Ovary (tissue), 9 donors: ENCODE results near the gene PDIA2. TPM values are rescaled to one million over a fixed set of nuclear protein-coding genes. Genes with fewer than 3 reads are reported as not detected.
"Not testable (repeated sequence)": the region's sequence is repeated elsewhere in the genome, so short reads cannot be mapped to it uniquely, and the experiment has no call there.

Experiments
- DNase-seq, 5 donors: peaks; one replicate each; pipeline ENCODE4 v3.0.0-alpha.2; 2019 to 2020
- H3K27ac ChIP-seq, 2 donors: fragments of 200-600 bp; one replicate each; pipeline versions ENCODE4 v1.5.1 to v1.8.0; 2019 to 2022
- H3K27me3 ChIP-seq: fragments of 200-600 bp; one replicate; pipeline ENCODE4 v1.8.0; 2022
- H3K36me3 ChIP-seq: fragments of 200-600 bp; sonication (generic); one replicate; pipeline ENCODE4 v1.5.1; 2019
- H3K4me1 ChIP-seq: one replicate; pipeline ENCODE4 v1.8.1; 2013; ENCODE audit warnings: mild to moderate bottlenecking, moderate library complexity; ENCODE audit not compliant: insufficient read depth
- H3K4me3 ChIP-seq: fragments of 200-600 bp; sonication (generic); one replicate; pipeline ENCODE4 v1.5.1; 2017
- H3K9me3 ChIP-seq, 2 donors: fragments of 200-600 bp in 1 of 2; sonication (generic) in 1 of 2; one replicate each; pipeline versions ENCODE4 v1.5.1 to v1.8.1; 2013 to 2019; ENCODE audit warnings: mild to moderate bottlenecking in 1 of 2, moderate library complexity in 1 of 2
- CTCF ChIP-seq, 3 donors: fragments of 450-650 bp in 2 of 3; fragments of 200-600 bp in 1 of 3; IDR thresholded peaks; one replicate each; pipeline versions ENCODE4 v1.5.1 to v1.8.0; 2016 to 2022; ENCODE audit warnings: antibody characterized with exemption in 3 of 3, mild to moderate bottlenecking in 1 of 3
- EP300 ChIP-seq: sonication (generic); formaldehyde crosslinking; IDR thresholded peaks from one replicate; pipeline ENCODE4 v1.6.1; 2017; ENCODE audit warnings: antibody characterized with exemption
- POLR2A ChIP-seq: fragments of 450-650 bp; IDR thresholded peaks from one replicate; pipeline ENCODE4 v1.6.1; 2017; ENCODE audit warnings: antibody characterized with exemption, mild to moderate bottlenecking, moderate library complexity
- WGBS, 3 donors: extraction: QIAGEN DNeasy Blood & Tissue Kit in 1 of 3; methylation state at CpG; one replicate each; pipeline versions ENCODE4 v1.1.5 to v1.1.7; 2013 to 2017; 5-methylcytosine and 5-hydroxymethylcytosine counted together
- intact Hi-C, 4 donors: fragments of 100-400 bp; cut with DNase I; formaldehyde crosslinking; loops; one replicate each; pipeline versions ENCODE4 v1.11.0 to v1.15.1; 2022 to 2023
- polyA plus RNA-seq, 2 donors: library from polyadenylated mRNA; stranded (reverse); fragments of 200-250 nt in 1 of 2; fragments of 350-450 nt in 1 of 2; fragmentation: Illumina TruSeq in 1 of 2; extraction: RNeasy Lipid Tissue Mini Kit (QIAGEN cat#74804) in 1 of 2; gene quantifications; one replicate each; pipeline ENCODE4 v1.2.3, GENCODE V29; 2013 to 2014
- total RNA-seq, 7 donors: library from RNA; depleted of rRNA in 2 of 7; stranded (reverse); fragments of >200 nt in 2 of 7; fragmentation: NEBNext Ultra II Directional in 3 of 7; extraction: Animal tissue kit (Norgen Biotek cat#: 25700) in 3 of 7; gene quantifications; one replicate each; pipeline versions ENCODE4 v1.1.0 to v1.2.4, GENCODE V29; 2016 to 2023
- donor health status: DM: no; HTN: no; CAD: no; lungs with moderate emphysema.
- donor health status: DM: no; HTN: no; CAD: no.
- donor health status: Bipolar disorder and iron deficiency.
- donor health status: DM: yes; HTN: yes; CAD: no.
- donor health status: DM: no; HTN: no; CAD: no.
- donor health status: DM: yes; HTN: yes; CAD: no.

Gene PDIA2
- total and polyA plus RNA-seq, 9 donors = 0.04 to 0.92 (median 0.32) TPM; not detected in 5

- no peak for DNase-seq
- Histone ChIP-seq H3K27ac (no peak overlapping the region), H3K36me3 (no peaks in the 10 kb centered on the region), H3K27me3 (no peaks in the 10 kb centered on the region), H3K9me3 (no peaks in the 10 kb centered on the region), H3K4me3 (no peak overlapping the region), H3K4me1 (peaks cover 8% of the 10 kb centered on the region)
- WGBS, 3 donors = 91 to 93% (median 93%) methylated on average over 22 to 23 of the region's 23 CpGs
- no peak for TF ChIP-seq CTCF (IDR thresholded peaks at IDR 0.05)
- TF ChIP-seq POLR2A = no peak
- intact Hi-C loops = no loop called here
These were observed 18.5 kb upstream of the PDIA2 start for GRCh38 chr16:264440-264951.

DNA sequence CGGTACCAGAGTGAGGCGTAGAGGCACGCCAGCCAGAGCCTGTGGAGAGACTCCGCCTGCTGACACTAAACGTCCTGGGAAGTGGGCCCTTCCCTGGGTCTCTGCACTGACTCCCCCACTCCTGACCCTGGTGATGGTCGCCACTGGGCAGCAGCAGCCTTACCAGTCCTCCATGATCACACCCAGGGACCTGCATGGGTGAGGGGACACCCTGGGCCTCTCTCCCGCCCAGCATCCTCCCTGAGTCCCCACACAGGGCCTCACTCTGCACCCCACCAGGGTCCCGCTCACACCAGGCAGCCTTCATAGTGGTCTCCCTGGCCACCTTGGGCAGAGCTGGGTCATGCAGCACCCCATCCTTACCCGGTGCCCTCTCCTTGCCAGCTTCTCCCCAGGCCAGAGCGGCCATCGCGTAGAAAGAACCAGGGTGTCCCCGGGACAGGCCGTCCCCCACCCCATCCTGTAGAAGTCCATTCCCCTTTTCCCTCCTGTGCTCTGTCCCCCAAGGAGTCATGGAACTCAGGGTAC is 17.9 kb upstream of the PDIA2 start:
- no peaks in the 10 kb centered on the region for H3K27me3 ChIP-seq
- no peak for DNase-seq
- intact Hi-C loops = no loop called here
- 86 to 89% (median 88%) methylated on average over 13 to 14 of the region's 14 CpGs for WGBS, 3 donors
- H3K9me3 ChIP-seq = no peaks in the 10 kb centered on the region
- no peak overlapping the region for H3K4me3 ChIP-seq
- no peak for TF ChIP-seq EP300
- TF ChIP-seq CTCF (IDR thresholded peaks at IDR 0.05) = no peak
- no peak for TF ChIP-seq POLR2A
- H3K36me3 ChIP-seq = no peaks in the 10 kb centered on the region
- H3K27ac ChIP-seq = no peak overlapping the region
- peaks cover 8% of the 10 kb centered on the region for H3K4me1 ChIP-seq

- H3K4me3 ChIP-seq = no peak overlapping the region
- H3K27me3 ChIP-seq = no peaks in the 10 kb centered on the region
- H3K9me3 ChIP-seq = no peaks in the 10 kb centered on the region
- no peak overlapping the region for H3K27ac ChIP-seq
- no peaks in the 10 kb centered on the region for H3K36me3 ChIP-seq
- no peak for TF ChIP-seq POLR2A
- TF ChIP-seq EP300 = no peak
- no peak for TF ChIP-seq CTCF (IDR thresholded peaks at IDR 0.05)
- peaks cover 8% of the 10 kb centered on the region for H3K4me1 ChIP-seq
- WGBS, 3 donors = 16 to 34% (median 32%) methylated on average over 10 to 12 of the region's 12 CpGs
- no peak for DNase-seq
- intact Hi-C loops = no loop called here
These were observed 17.3 kb upstream of the PDIA2 start for GRCh38 chr16:265711-266110.

- 55 to 58% (median 56%) methylated on average over 25 of the region's 25 CpGs for WGBS, 3 donors
- Histone ChIP-seq H3K4me1 (peaks cover 8% of the 10 kb centered on the region), H3K9me3 (no peaks in the 10 kb centered on the region), H3K4me3 (no peak overlapping the region), H3K36me3 (no peaks in the 10 kb centered on the region), H3K27me3 (no peaks in the 10 kb centered on the region), H3K27ac (no peak overlapping the region)
- DNase-seq = peak in 1 of 5 donors; percentile 66
- intact Hi-C loops = no loop called here
- TF ChIP-seq CTCF (IDR thresholded peaks at IDR 0.05) (no peak), POLR2A (no peak), EP300 (no peak)
These were observed 16.5 kb upstream of the PDIA2 start for GRCh38 chr16:266258-267164.

- 75 to 79% (median 76%) methylated on average over 17 of the region's 17 CpGs for WGBS, 3 donors
- H3K4me3 ChIP-seq, H3K27me3 ChIP-seq, DNase-seq, H3K27ac ChIP-seq, intact Hi-C loops, H3K9me3 ChIP-seq, H3K4me1 ChIP-seq, H3K36me3 ChIP-seq: not testable (repeated sequence)
These were observed 15.4 kb upstream of the PDIA2 start for GRCh38 chr16:267562-267961.
